ENCODE results near the gene ADRM1.

The ADRM1 gene

DNA sequence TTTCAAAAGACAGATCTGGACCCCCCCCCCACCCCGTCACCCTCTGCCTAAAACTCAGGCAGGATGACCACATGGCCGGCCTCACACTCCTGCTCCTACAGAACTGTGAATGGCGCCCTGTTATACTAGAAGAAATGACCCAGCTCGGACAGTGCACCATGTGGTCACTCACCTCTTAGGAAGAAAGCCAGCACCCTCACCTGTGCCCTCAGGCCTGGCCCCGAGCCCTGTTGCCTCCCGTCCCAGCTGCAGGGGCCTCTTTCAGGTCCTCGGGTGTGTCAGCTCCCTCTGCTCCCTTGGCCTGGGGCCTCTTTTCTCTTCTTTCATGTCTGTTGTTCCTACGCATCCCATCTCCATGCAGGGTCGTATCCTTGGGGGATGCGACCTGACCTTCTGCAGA lies 40.7 kb upstream of the ADRM1 start:
- TF ChIP-seq ZNF565 (CRISPR knock-in tag; conservative IDR thresholded peaks at IDR 0.05; ENCODE audit: low read depth) (no peak), ISL1 (CRISPR knock-in tag; IDR thresholded peaks at IDR 0.05) (no peak), OSR1 (CRISPR knock-in tag; IDR thresholded peaks at IDR 0.05) (no peak)
- no peak for ATAC-seq

DNA sequence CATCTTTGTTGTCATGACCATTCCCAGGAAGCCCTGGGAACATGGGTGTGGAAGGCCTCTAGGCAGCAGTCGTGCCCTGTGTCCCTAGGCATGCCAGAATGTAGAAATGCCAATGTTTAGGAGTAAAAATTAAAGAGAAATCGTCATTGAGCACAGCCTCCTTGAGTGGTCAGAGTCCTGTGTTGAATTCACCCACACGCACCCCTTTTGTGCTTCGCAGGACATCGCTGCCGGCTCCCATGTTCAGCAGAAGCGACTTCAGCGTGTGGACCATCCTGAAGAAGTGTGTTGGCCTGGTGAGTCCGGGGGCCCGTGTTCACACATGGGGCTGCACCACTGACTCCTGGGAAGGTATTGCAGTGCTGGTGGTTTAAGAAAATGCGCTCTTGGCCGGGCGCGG lies 39.4 kb upstream of the ADRM1 start:
- TF ChIP-seq ZNF70 (CRISPR knock-in tag; IDR thresholded peaks at IDR 0.05): no peak
- TF ChIP-seq CSDC2 (CRISPR knock-in tag; IDR thresholded peaks at IDR 0.05): no peak
- TF ChIP-seq, protein P1, sequence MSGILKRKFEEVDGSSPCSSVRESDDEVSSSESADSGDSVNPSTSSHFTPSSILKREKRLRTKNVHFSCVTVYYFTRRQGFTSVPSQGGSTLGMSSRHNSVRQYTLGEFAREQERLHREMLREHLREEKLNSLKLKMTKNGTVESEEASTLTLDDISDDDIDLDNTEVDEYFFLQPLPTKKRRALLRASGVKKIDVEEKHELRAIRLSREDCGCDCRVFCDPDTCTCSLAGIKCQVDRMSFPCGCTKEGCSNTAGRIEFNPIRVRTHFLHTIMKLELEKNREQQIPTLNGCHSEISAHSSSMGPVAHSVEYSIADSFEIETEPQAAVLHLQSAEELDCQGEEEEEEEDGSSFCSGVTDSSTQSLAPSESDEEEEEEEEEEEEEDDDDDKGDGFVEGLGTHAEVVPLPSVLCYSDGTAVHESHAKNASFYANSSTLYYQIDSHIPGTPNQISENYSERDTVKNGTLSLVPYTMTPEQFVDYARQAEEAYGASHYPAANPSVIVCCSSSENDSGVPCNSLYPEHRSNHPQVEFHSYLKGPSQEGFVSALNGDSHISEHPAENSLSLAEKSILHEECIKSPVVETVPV (CRISPR knock-in tag; IDR thresholded peaks at IDR 0.05): no peak
- no peak for TF ChIP-seq ZC3H10 (CRISPR knock-in tag; IDR thresholded peaks at IDR 0.05)

DNA sequence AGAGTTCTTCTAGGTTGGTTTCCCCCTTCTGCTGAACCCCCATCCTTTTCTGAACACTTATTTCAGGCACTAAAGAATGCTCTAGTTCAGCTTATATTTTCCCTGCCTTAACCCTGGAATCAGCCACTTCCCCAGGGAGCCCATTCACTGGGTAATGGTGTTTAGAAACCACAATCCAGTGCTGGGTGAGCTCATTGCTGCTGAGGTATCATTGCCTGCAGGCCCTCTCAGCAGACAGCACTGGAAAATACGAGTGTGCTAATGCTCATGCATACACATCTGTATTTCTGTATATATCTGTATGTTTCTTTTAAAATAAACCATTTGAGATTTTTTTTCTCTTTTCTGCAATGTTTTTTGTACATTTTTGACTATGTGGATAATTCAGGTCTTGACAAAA lies 37.4 kb upstream of the ADRM1 start:
- ATAC-seq: no peak

More for the DNA sequence above, 39.4 kb upstream of the ADRM1 start:
- no peak for ATAC-seq

DNA sequence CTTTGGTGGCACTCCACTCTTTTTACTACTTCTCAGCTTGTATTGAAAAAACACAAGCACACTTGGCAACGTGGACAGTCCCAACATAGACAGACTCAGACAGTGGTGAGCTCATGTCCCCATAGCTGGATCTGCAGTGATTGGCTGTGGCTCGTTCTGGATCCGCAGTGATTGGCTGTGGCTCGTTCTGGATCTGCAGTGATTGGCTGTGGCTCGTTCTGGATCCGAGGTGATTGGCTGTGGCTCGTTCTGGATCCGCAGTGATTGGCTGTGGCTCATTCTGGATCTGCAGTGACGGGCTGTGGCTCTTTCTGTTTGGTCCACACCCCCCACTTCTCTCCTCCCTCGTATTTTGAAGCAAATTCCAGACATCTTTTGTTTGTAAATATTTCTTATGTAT lies 36.5 kb upstream of the ADRM1 start:
- TF ChIP-seq SNAI2 (CRISPR knock-in tag; IDR thresholded peaks at IDR 0.05) (no peak), ZC3H10 (CRISPR knock-in tag; IDR thresholded peaks at IDR 0.05) (no peak), ZFP30 (CRISPR knock-in tag; IDR thresholded peaks at IDR 0.05) (no peak)
- TF ChIP-seq, protein P2, sequence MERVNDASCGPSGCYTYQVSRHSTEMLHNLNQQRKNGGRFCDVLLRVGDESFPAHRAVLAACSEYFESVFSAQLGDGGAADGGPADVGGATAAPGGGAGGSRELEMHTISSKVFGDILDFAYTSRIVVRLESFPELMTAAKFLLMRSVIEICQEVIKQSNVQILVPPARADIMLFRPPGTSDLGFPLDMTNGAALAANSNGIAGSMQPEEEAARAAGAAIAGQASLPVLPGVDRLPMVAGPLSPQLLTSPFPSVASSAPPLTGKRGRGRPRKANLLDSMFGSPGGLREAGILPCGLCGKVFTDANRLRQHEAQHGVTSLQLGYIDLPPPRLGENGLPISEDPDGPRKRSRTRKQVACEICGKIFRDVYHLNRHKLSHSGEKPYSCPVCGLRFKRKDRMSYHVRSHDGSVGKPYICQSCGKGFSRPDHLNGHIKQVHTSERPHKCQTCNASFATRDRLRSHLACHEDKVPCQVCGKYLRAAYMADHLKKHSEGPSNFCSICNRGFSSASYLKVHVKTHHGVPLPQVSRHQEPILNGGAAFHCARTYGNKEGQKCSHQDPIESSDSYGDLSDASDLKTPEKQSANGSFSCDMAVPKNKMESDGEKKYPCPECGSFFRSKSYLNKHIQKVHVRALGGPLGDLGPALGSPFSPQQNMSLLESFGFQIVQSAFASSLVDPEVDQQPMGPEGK (CRISPR knock-in tag; IDR thresholded peaks at IDR 0.05; ENCODE audit: borderline replicate concordance): no peak
- ATAC-seq: no peak

More for the DNA sequence above, 37.4 kb upstream of the ADRM1 start:
- TF ChIP-seq PPARA (CRISPR knock-in tag; IDR thresholded peaks at IDR 0.05; ENCODE audit: borderline replicate concordance): no peak
- no peak for TF ChIP-seq ISL1 (CRISPR knock-in tag; IDR thresholded peaks at IDR 0.05)
- no peak for TF ChIP-seq SNAI2 (CRISPR knock-in tag; IDR thresholded peaks at IDR 0.05)
- TF ChIP-seq ZFP3 (CRISPR knock-in tag; IDR thresholded peaks at IDR 0.05): no peak
- TF ChIP-seq, protein P3, sequence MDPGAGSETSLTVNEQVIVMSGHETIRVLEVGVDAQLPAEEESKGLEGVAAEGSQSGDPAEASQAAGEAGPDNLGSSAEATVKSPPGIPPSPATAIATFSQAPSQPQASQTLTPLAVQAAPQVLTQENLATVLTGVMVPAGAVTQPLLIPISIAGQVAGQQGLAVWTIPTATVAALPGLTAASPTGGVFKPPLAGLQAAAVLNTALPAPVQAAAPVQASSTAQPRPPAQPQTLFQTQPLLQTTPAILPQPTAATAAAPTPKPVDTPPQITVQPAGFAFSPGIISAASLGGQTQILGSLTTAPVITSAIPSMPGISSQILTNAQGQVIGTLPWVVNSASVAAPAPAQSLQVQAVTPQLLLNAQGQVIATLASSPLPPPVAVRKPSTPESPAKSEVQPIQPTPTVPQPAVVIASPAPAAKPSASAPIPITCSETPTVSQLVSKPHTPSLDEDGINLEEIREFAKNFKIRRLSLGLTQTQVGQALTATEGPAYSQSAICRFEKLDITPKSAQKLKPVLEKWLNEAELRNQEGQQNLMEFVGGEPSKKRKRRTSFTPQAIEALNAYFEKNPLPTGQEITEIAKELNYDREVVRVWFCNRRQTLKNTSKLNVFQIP (CRISPR knock-in tag; IDR thresholded peaks at IDR 0.05; ENCODE audit: borderline replicate concordance, low read depth): no peak
- no peak for TF ChIP-seq ARNTL (CRISPR knock-in tag; IDR thresholded peaks at IDR 0.05; ENCODE audit: borderline replicate concordance, low read depth)
- no peak for TF ChIP-seq CSDC2 (CRISPR knock-in tag; IDR thresholded peaks at IDR 0.05)
- TF ChIP-seq ZNF70 (CRISPR knock-in tag; IDR thresholded peaks at IDR 0.05): no peak
- no peak for TF ChIP-seq ZFP30 (CRISPR knock-in tag; IDR thresholded peaks at IDR 0.05)

DNA sequence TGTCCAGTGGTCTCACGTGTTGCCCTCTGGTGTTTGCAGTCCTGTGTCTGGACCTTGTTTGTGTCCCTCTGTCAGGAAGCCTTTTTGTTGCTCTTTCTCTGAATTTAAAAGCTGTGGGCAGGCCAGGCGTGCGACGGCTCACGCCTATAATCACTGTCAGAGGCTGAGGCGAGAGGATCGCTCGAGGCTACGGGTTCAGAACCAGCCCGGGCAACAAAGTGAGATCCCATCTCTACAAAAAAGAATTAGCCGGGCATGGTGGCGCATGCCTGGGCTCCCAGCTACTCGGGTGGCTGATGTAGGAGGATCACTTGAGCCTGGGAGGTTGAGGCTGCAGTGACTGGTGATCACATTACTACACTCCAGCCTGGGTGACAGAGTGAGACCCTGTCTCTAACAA lies 35.9 kb upstream of the ADRM1 start:
- no peak for ATAC-seq

DNA sequence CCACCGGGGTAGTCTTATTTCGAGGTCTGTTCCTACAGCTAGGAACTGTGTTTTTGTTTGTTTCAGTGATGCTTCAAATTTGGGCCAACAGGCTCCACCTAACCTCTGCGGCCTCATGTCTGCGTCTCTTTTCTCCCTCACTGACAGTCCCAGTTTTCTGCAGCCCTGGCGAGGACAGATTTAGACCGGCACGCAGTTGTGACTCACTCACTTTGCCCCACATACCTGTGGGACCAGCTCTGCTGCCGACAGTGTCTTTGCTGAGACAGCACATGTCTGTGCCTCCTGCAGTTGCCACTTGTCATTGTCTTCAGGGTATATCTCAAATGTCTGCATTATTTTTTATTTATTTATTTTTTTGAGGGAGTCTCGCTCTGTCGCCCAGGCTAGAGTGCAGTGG lies 35.3 kb upstream of the ADRM1 start:
- TF ChIP-seq, protein P2 (CRISPR knock-in tag; IDR thresholded peaks at IDR 0.05; ENCODE audit: borderline replicate concordance): no peak
- TF ChIP-seq RARB (CRISPR knock-in tag; IDR thresholded peaks at IDR 0.05) (no peak), OSR1 (CRISPR knock-in tag; IDR thresholded peaks at IDR 0.05) (no peak), PPARA (CRISPR knock-in tag; IDR thresholded peaks at IDR 0.05; ENCODE audit: borderline replicate concordance) (no peak), CSDC2 (CRISPR knock-in tag; IDR thresholded peaks at IDR 0.05) (no peak), TCF4 (CRISPR knock-in tag; IDR thresholded peaks at IDR 0.05; ENCODE audit: borderline replicate concordance) (no peak), ARNTL (CRISPR knock-in tag; IDR thresholded peaks at IDR 0.05; ENCODE audit: borderline replicate concordance, low read depth) (no peak), ZFP30 (CRISPR knock-in tag; IDR thresholded peaks at IDR 0.05) (no peak), ZNF70 (CRISPR knock-in tag; IDR thresholded peaks at IDR 0.05) (no peak), TOX (CRISPR knock-in tag; IDR thresholded peaks at IDR 0.05; ENCODE audit: borderline replicate concordance) (no peak), SNAI2 (CRISPR knock-in tag; IDR thresholded peaks at IDR 0.05) (no peak)
- TF ChIP-seq, protein P4, sequence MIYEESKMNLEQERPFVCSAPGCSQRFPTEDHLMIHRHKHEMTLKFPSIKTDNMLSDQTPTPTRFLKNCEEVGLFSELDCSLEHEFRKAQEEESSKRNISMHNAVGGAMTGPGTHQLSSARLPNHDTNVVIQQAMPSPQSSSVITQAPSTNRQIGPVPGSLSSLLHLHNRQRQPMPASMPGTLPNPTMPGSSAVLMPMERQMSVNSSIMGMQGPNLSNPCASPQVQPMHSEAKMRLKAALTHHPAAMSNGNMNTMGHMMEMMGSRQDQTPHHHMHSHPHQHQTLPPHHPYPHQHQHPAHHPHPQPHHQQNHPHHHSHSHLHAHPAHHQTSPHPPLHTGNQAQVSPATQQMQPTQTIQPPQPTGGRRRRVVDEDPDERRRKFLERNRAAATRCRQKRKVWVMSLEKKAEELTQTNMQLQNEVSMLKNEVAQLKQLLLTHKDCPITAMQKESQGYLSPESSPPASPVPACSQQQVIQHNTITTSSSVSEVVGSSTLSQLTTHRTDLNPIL (CRISPR knock-in tag; IDR thresholded peaks at IDR 0.05; ENCODE audit: low read depth): no peak
- TF ChIP-seq, protein P5, sequence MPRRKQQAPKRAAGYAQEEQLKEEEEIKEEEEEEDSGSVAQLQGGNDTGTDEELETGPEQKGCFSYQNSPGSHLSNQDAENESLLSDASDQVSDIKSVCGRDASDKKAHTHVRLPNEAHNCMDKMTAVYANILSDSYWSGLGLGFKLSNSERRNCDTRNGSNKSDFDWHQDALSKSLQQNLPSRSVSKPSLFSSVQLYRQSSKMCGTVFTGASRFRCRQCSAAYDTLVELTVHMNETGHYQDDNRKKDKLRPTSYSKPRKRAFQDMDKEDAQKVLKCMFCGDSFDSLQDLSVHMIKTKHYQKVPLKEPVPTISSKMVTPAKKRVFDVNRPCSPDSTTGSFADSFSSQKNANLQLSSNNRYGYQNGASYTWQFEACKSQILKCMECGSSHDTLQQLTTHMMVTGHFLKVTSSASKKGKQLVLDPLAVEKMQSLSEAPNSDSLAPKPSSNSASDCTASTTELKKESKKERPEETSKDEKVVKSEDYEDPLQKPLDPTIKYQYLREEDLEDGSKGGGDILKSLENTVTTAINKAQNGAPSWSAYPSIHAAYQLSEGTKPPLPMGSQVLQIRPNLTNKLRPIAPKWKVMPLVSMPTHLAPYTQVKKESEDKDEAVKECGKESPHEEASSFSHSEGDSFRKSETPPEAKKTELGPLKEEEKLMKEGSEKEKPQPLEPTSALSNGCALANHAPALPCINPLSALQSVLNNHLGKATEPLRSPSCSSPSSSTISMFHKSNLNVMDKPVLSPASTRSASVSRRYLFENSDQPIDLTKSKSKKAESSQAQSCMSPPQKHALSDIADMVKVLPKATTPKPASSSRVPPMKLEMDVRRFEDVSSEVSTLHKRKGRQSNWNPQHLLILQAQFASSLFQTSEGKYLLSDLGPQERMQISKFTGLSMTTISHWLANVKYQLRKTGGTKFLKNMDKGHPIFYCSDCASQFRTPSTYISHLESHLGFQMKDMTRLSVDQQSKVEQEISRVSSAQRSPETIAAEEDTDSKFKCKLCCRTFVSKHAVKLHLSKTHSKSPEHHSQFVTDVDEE (CRISPR knock-in tag; IDR thresholded peaks at IDR 0.05): no peak
- no peak for ATAC-seq

More for the DNA sequence above, 35.9 kb upstream of the ADRM1 start:
- TF ChIP-seq ZFP30 (CRISPR knock-in tag; IDR thresholded peaks at IDR 0.05) (no peak), GLIS3 (CRISPR knock-in tag; IDR thresholded peaks at IDR 0.05) (no peak)

Data from SK-N-SH treated with all-trans-retinoic acid at 6 μM for 48 hours (cell line).